ENCODE measurements around the gene MAGEB1.

MAGEB1 gene

GRCh38 chrX:30296408-30297254 is 49.7 kb downstream of the MAGEB1 start:
- no peak for DNase-seq (ENCODE audit: low spot score)

GRCh38 chrX:30301208-30301607 is 54.3 kb downstream of the MAGEB1 start:
- DNase-seq (ENCODE audit: low spot score), result no peak

Data from HuH-7.5 (cell line).